DLD1 (cell line): ENCODE data around the gene DPM2.

Experiments
- in situ Hi-C: cut with HindIII; loops from 2 replicates; pipeline ENCODE4 v1.10.0; 2017; ENCODE audit warnings: low sequenced_read_pairs

DPM2 gene

GRCh38 chr9:127921557-127922120, 16.0 kb downstream of the DPM2 start:
- in situ Hi-C loops = no loop called here

GRCh38 chr9:127920794-127921193, 16.9 kb downstream of the DPM2 start:
- in situ Hi-C loops = no loop called here

- in situ Hi-C loops = no loop called here
Observed at GRCh38 chr9:127919253-127919815, 18.3 kb downstream of the DPM2 start.

- in situ Hi-C loops = no loop called here
Observed at GRCh38 chr9:127918183-127919107, 19.2 kb downstream of the DPM2 start.

- in situ Hi-C loops = no loop called here
Observed at GRCh38 chr9:127917603-127918002, 20.1 kb downstream of the DPM2 start.

GRCh38 chr9:127916720-127917581, 20.7 kb downstream of the DPM2 start, which contains the start of gene ST6GALNAC4:
Gene ST6GALNAC4 (minus strand): TSS chr9:127917041. CDS start chr9:127916419, 622 bp downstream.
- in situ Hi-C loops = no loop called here

GRCh38 chr9:127915801-127916719, 21.6 kb downstream of the DPM2 start:
- in situ Hi-C loops = no loop called here

GRCh38 chr9:127915325-127915752, 22.3 kb downstream of the DPM2 start:
- in situ Hi-C loops = no loop called here

- in situ Hi-C loops = no loop called here
Observed at GRCh38 chr9:127913682-127914081, 24.0 kb downstream of the DPM2 start.

- in situ Hi-C loops = no loop called here
Observed at GRCh38 chr9:127912882-127913281, 24.8 kb downstream of the DPM2 start.

GRCh38 chr9:127912296-127912695, 25.4 kb downstream of the DPM2 start:
- in situ Hi-C loops = no loop called here

- in situ Hi-C loops = no loop called here
Observed at GRCh38 chr9:127910613-127911205, 26.9 kb downstream of the DPM2 start.

- in situ Hi-C loops = no loop called here
Observed at GRCh38 chr9:127909839-127910273, 27.8 kb downstream of the DPM2 start.

- in situ Hi-C loops = no loop called here
Observed at GRCh38 chr9:127908660-127908926, 29.1 kb downstream of the DPM2 start.

- in situ Hi-C loops = no loop called here
Observed at GRCh38 chr9:127907867-127908659, 29.6 kb downstream of the DPM2 start.

GRCh38 chr9:127905788-127906191, 31.9 kb downstream of the DPM2 start:
- in situ Hi-C loops = no loop called here

- in situ Hi-C loops = no loop called here
Observed at GRCh38 chr9:127905004-127905728, 32.5 kb downstream of the DPM2 start.

- in situ Hi-C loops = no loop called here
Observed at GRCh38 chr9:127904561-127905003, 33.1 kb downstream of the DPM2 start.
